NCI-H1417 (cell line): Measurements from ENCODE around the gene TBCD.
"Not testable (repeated sequence)": the region's sequence is repeated elsewhere in the genome, so short reads cannot be mapped to it uniquely, and the experiment has no call there.

Experiments used
- DNase-seq, 3 experiments: peaks; one replicate each; lab custom pipeline; 2025; lab: John Stamatoyannopoulos, UW

The TBCD gene

DNA sequence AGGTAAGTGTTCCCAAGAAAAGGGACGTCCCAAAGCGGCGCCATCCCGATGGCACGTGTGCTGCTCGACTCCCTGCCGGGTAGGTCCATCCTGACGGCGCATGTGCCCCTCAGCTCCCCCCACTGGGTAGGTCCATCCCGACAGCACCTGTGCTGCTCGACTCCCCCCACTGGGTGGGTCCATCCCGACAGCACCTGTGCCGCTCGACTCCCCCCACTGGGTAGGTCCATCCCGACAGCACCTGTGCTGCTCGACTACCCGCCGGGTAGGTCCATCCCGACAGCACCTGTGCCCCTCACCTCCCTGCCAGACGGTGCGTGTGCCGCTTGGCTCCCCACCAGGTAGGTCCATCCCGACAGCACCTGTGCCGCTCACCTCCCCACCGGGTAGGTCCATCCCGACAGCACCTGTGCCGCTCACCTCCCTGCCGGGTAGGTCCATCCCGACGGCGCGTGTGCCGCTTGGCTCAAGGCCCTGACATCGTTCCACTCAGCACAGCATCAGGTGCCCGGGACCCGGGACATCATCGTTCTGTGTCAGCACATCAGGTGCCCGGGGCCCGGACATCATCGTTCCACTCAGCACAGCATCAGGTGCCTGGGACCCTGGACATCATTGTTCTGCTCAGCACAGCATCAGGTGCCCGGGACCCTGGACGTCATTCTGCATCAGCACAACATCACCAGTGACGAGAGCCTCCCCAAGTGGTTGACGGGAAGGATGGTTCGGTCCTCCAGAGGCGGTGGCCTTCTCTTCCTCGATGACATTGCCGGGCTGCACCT is 22.2 kb upstream of the TBCD start:
- no peak for DNase-seq

DNA sequence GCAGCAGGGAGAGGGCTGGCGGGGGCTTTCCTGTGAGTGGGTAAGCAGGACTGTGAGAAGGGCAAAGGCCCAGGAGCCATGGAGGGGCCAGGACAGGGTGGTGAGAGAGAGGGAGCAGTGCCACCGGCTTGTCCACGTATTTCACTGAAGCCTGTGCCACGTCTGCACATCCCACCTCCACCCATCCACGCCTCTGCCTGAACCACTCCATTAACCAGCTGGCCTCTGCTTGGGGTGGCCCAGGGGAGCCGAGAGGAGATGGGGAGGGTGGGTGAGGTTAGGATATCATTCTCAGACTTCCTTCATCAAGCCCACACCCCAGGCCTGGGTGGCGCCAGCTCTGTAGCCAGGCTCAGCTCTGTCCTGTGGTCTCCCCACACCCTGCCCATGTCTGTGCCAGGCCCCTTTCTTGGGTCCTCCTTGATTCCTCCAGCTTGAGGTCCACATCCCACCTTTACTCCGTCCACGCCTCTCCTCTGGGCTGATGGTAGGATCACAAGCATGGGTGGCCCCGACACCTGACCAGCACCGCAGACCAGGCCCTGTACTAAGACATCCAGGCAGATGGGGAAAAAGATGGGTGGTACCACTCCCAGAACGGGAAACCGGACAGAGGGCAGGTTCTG is 19.6 kb upstream of the TBCD start:
- no peak for DNase-seq

DNA sequence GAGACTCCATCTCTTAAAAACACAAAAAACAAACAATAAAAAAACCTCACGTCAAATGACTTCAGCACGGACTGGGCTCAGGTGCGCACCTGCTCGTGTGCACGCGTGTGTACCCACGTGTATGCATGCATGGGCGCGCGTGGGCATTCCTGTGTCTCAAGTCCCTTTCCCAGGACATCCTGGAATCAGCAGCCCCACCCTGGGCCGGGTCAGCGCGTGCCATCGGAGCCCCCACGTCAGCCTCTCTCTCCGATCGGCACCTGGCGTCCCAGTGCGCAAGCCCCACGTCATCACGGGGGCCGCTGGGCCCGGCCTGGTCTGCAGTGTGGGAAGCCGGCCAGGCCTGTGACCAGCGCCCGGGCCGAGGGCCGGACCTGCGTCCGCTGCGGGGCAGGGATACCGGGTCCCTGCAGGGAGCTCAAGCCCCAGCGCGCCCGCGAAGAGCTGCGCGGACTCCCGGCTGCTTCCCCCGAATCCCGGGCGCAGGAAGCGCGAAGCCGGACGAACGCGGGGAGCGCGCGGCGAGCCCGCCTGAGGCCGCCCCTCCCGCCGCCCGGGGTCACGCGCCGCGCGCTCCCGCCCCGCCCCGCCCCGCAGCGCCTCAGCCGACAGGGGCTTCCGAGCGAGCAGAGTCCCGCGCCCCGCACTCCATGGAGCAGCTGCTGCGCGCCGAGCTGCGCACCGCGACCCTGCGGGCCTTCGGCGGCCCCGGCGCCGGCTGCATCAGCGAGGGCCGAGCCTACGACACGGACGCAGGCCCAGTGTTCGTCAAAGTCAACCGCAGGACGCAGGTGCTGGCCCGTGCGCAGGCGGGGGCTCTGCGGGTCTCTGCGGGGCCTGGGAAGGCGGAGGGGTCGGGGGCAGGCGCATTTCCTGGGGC is 16.6 kb upstream of the TBCD start, which contains the start of gene FN3K:
Gene FN3K (plus strand): TSS at position 629 of the 880 bp plus-strand sequence. CDS start 22 bp downstream, at position 651.
- peak; percentile 28 to 87 (median 85) for DNase-seq

DNA sequence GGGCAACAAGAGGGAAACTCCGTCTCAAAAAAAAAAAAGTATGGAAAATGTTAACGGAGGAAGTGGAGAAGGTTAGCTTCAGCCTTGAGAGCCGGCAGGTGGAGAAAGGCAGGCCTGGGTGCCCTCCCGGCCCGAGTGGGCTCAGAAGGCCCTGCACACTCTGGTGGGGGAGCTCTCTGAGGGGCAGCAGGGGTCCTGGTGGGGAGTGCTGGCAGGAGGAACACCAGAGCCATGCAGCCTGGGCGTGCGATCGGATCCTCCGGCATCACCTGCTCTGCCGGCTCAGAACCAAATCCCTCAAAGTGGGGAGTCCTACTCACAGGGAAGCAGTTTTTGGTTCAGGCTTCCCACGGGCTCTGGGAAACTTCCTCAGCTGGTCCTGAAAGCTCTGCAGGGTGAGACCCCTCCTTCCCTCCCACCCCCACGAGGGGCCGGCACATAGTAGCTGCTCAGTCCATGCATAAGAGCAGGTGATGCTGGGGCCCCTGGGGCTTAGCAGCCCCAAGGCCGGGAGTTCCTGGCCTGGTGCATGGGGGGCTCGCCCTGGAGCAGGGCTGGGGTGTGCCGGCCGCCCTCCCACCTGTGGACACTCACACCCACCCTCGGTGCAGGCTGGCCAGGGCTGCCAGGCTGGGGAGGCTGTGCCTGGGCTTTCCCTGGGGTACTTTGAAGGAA is 15.2 kb upstream of the TBCD start:
- DNase-seq: no peak

DNA sequence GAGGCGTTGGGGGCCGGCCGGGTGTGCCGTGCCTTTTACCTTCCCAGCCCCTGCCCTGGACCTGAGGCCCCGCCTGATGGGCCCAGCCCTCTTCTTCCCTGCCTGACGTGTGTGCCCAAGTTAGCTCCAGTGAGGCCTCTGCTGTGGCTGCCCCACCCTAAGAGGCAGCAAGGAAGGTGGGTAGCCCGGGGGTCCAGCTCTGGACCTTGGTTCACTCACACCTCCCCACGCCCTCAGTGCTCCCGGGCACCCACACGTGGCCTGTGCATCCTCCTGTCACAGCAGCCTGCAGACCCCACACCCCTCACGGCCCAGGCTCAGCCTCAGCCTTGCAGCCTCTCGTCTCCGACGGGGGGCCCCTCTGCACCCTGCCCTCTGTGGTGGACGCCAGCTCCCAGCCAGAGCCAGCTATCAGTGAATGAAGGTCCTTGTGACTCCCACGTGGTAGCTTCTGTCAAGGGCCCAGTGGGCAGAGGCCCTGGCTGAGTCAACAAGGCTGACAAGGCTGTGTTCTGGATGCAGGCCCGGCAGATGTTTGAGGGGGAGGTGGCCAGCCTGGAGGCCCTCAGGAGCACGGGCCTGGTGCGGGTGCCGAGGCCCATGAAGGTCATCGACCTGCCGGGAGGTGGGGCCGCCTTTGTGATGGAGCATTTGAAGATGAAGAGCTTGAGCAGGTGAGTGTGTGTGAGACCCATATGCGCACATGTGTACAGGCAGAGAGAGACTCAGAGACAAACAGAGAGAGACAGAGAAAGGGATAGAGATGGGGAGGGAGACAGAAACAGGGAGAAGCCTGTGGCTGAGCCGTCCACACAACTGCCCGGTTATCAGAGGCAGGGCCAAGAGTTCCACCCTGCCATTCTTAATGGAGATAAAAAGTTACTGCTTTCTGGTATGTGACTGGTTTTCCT is 13.6 kb upstream of the TBCD start:
- DNase-seq: no peak

DNA sequence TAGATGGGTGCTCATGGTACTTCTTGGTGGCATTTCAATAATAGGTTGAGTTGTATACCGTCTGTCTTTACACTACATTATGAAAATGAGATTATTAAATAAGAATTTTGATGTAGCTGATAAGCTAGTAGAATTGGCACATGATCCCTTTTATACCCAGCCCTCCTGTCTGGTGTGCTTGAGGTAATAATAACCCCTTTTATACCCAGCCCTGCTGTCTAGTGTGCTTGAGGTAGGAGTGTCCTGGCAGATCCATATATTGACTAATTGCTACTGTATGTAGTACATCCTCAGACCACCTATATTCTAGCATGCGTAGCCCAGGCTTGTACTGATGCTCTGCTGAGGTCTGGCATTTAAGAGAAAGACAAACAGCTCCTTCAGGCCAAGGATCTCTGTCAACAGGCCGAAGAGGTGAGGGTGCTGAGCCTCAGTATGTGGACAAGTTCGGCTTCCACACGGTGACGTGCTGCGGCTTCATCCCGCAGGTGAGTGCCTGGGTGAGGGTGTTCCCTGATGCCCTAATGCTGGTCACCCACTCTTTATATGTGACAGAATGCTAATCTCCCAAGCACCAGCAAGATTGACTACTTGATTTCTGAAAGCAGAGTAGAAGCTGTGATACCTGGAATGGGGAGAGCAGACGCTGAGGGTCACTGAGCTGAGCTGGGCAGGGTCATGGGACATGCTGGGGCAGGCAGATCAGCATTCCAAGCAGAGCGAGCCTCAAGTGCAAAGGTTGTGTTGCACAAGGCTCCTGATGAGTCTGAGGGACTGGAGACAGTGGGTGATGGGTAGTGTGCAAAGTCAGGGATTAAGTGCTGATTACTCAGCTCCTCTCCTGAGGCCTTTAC is 10.7 kb upstream of the TBCD start:
- peak in 1 of 3 experiments; percentile 8 for DNase-seq

DNA sequence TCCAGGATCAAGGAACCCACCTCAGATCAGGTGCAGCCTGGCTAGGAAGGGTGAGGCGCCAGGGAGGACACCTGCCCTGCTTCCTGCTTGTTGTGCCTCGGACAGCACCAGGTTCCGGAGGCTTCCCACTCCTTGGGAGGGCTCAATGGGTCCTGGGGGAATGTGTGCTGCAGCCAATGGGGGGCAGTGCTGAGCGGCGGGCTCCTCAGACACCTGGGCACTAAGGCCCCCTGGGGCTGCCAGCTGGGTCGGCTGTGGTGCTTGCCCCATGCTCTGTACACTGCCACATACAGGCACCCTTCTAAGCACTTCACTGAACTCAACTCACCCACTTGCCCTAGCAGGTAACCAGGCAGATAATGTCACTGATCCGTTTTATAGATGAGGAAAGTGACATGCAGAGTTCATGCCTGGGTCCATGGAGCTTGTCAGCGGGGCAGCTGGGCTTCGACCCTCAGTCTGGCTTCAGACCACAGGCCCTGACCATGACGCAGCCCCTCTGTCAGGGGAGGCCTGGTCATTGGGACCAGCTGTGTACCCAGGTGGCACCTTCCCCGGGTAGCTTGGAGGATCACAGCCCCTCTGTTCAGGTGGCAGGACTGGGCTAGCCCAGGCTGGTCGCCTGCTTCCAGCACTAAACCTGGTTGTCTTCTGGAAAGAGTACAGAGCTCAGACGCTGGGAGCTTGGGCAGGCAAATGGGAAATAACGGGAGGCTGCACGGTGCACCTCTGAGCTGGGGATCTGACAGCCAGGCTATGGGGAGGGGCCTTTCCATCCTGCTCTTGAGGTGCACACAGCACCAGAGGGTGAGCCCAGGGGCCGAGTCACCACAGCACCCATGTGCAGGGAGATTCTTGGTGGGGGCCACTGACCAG is 8.3 kb upstream of the TBCD start:
- no peak for DNase-seq

DNA sequence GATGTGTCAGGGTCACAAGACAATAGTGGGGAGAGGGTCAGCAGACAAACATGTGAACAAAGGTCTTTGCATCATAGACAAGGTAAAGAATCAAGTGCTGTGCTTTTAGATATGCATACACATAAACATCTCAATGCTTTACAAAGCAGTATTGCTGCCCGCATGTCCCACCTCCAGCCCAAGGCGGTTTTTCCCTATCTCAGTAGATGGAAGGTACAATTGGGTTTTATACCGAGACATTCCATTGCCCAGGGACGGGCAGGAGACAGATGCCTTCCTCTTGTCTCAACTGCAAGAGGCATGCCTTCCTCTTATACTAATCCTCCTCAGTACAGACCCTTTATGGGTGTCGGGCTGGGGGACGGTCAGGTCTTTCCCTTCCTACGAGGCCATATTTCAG is 7.1 kb upstream of the TBCD start:
- DNase-seq: not testable (repeated sequence)

DNA sequence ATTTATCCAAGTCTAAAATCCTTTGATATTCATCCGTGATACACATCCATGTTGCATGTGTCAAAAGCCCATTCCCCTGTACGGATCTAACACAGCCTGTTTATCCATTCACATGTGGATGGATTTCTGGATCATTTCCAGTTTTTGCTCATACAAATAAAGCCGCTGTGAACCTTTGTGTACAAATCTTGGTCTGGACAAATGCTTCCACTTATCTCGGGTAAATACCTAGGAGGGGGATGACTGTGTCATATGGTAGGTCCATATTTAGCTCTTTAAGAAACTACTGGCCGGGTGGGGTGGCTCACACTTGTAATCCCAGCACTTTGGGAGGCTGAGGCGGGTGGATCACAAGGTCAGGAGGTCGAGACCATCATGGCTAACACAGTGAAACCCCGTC is 6.3 kb upstream of the TBCD start:
- DNase-seq: no peak

DNA sequence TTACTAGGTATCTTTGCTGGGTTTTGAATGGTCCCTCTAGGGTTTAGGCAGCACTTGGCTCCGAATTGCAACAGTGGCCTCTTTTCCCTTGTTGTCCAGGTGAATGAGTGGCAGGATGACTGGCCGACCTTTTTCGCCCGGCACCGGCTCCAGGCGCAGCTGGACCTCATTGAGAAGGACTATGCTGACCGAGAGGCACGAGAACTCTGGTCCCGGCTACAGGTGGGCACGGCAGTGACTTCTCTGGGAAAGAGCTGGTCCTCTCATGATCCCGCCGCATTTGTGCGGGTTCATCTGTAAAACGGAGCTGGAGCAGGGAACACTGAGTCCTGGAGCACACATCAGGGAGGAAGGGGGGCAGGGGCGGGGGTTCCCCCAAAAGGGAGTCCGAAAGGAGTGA is 3.1 kb upstream of the TBCD start:
- DNase-seq: no peak

DNA sequence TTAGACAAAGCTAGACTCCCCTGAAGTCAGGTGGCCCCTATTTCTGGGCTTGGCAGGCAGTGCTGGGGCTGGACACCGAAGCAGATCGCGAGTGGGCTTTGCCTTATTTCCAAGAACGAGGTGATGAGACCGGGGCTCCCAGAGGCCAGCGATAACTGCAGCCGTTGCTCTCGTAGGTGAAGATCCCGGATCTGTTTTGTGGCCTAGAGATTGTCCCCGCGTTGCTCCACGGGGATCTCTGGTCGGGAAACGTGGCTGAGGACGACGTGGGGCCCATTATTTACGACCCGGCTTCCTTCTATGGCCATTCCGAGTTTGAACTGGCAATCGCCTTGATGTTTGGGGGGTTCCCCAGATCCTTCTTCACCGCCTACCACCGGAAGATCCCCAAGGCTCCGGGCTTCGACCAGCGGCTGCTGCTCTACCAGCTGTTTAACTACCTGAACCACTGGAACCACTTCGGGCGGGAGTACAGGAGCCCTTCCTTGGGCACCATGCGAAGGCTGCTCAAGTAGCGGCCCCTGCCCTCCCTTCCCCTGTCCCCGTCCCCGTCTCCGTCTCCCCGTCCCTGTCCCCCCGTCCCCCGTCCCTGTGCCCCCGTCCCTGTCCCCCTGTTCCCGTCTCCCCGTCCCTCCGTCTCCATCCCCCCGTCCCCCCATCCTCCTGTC is 1.5 kb upstream of the TBCD start:
- DNase-seq: no peak

DNA sequence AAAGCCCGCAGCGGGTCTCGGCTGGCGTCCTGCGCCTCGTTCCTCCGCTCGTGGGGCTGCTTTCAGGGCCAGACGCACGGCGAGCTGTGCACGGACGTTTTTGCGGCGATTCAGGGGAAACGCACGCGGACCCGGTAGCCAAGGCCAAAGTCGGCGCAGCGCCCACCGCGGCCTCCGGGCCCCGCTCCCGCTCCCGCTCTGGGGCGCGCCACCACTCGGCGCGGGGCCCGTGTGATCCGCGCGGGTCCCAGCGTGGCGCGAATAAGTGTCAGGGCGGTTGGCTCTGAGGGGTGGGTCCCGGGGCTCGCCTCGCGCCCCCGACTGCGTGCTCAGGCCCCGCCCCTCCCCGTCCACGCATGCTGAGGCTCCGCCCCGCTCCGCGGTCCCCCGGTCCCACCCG is 694 bp upstream of the TBCD start:
- DNase-seq: no peak

DNA sequence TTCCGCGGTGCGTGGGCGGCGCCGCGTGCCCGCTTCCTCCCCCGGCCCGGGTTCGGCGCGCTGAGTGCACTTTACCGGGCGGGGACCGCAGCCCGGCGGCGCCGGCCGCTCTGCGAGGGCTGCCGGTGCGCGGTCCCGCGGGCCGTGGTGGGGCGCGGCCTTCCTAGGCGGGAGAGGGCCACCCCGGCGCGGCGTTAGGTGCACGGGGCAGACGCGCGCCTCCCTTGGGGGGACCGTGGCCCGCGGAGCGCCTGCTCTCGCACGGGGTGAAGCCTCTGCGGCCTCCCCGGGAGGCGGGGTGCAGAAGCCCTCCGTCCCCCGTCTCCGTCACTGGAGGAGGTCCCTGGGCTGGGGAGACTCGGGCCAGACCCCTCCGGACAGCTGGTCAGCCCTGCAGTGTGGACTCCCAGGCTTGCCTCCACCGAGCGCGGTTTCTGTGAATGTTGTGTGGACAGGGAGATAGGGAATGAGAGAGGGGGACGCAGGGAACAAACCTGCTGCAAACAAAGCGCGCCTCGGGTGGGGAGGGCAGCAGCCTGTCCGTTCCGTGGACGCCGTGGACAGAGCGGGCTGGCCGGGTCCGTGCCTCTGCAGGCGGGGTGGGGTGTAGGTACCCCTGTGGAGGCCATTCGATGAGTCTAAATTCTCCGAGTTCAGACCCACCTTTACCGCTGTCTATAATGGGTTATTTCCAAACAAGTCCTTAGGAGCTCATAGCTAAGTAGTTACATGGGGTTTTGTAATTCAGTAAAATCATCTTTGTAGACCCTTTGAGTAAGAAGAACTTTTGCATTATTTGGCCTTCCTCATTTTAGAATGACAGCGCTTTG is 721 bp downstream of the TBCD start:
- DNase-seq: peak in 2 of 3 experiments; percentile 57 to 70

DNA sequence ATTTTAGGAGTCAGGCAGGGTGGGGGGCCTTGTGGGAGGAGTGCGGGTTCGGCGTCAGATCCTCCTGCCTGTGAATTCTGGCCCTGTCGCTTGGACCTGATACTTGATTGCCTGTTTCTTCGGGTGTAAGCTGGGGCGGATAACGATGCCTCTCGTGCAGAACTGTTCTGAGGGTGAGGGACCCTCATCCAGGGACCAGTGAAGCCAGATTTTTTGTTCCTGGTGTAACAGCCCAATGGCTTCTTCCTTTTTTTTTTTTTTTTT is 1.3 kb downstream of the TBCD start:
- peak in 1 of 3 experiments; percentile 31 for DNase-seq

DNA sequence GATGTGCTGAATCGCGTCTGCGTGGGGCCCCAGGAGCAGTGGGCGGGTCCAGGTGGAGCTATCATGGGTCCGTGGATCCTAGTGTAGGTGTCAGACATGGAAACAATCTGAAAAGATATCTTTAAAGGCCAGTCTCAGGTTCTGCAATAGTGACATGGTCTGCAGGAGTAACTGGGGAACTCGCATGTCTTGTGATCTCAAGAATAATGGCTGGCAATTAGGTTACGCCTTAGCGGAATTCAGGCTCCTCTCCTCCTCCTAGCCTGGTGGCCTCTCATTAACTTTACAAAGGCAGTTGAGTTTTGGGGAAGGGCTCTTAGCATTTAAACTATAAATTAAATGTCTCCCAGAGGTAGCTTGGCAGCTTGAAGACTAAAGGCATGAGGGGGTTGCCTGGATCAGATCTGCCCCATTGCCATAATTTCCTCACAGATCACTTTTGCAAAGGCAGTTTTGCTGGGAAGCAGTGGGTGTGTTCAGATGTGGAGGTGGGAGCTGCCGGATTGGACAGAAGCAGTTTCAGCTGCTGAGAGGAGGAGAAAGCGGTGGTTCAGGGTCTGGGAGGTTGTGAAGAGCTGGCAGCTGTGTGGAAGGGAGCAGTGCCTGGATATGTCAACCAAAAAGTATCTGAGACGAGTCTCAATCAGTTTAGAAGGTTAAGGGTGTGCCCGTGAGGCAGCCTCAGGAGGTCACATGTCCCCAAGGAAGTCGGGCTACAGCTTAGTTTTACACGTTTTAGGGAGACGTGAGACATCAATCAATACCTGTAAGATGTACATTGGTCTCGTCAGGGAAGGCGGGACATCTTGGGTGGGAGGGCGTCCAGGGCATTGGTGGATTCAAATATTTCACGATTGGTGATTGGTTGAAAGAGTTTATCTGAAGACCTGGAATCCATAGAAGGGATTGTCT is 2.7 kb downstream of the TBCD start:
- no peak for DNase-seq

DNA sequence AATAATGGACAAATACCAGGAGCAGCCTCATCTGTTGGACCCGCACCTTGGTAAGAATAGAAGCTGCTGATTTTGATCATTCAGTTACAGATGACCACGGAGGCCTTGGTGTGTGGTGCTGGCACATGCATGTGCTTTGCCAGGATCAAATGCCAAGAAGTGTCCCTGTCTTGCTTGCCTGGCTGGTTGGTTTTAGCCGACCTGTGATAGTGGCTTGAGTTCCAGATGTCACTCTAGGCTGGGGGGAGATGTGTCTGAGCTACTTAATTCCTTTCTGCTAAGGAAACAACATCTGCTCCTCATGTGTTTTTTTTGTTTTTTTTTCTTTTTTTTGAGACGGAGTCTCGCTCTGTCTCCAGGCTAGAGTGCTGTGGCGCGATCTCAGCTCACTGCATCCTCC is 4.3 kb downstream of the TBCD start:
- no peak for DNase-seq

DNA sequence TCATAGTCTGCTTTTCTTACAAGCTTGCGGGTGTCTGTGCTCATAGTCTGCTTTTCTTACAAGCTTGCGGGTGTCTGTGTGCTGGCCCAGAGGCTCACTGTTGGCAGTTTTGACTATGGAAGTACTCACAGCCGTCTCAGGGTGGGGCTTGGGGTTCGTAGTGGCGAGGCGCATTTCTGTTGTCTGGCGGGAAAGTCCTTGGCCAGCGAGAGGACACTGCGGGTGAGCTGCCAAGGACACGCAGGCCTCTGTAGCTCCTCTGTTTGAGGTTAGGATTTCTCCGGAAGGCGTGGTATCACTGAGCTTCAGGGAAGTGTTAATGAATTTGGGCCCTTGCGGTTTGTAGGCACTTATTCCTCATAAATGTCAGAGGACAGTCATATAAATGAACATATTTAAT is 13.5 kb downstream of the TBCD start:
- DNase-seq: no peak
